Retinal pigment epithelial cell (primary cell): Measurements from ENCODE around the gene CALM1.

Source experiments
- DNase-seq: peaks from one replicate; pipeline ENCODE4 v3.0.0-alpha.2; 2010; ENCODE audit warnings: low read depth
- H3K4me3 ChIP-seq: 2 replicates; pipeline ENCODE4 v1.5.1; 2011; ENCODE audit warnings: mild to moderate bottlenecking, low read length, control low read depth, moderate library complexity
- CTCF ChIP-seq: conservative IDR thresholded peaks from 2 replicates; pipeline ENCODE4 v1.5.1; 2011; ENCODE audit warnings: low read depth, low read length, control low read depth, inconsistent platforms

CALM1 gene

GRCh38 chr14:90378249-90378648 lies 18.6 kb upstream of the CALM1 start:
- DNase-seq = no peak
- no peak for TF ChIP-seq CTCF
- no peak overlapping the region for H3K4me3 ChIP-seq

GRCh38 chr14:90379106-90379505 lies 17.7 kb upstream of the CALM1 start:
- H3K4me3 ChIP-seq = no peak overlapping the region
- DNase-seq = no peak
- TF ChIP-seq CTCF = no peak

- no peak overlapping the region for H3K4me3 ChIP-seq
- no peak for DNase-seq
- TF ChIP-seq CTCF = no peak
Observed at GRCh38 chr14:90381011-90381786, 15.6 kb upstream of the CALM1 start.

GRCh38 chr14:90381999-90382451 lies 14.8 kb upstream of the CALM1 start:
- peak overlapping the region; percentile 80 for H3K4me3 ChIP-seq
- DNase-seq = no peak
- no peak for TF ChIP-seq CTCF

GRCh38 chr14:90382491-90383125 lies 14.2 kb upstream of the CALM1 start:
- no peak for TF ChIP-seq CTCF
- DNase-seq = peak; percentile 44
- peak overlapping the region; percentile 80 for H3K4me3 ChIP-seq

GRCh38 chr14:90383126-90383730 lies 13.6 kb upstream of the CALM1 start:
- peak; percentile 99 for DNase-seq
- TF ChIP-seq CTCF = peak; percentile 1
- peak overlapping the region; percentile 80 for H3K4me3 ChIP-seq
